HL-60 (cell line): Measurements from ENCODE around the gene GPHA2.

Experiments
- DNase-seq, 2 experiments: peaks; one replicate each; pipeline ENCODE4 v3.0.0-alpha.2; 2010 to 2020; ENCODE audit warnings: low read depth in 1 of 2, low spot score in 1 of 2
- H3K27ac ChIP-seq: fragments of 250-450 bp; sonication (Bioruptor Pico); replicated peaks from 2 replicates; pipeline ENCODE4 v1.5.1; 2020; ENCODE audit warnings: mild to moderate bottlenecking, moderate library complexity
- H3K27me3 ChIP-seq: fragments of 250-450 bp; sonication (Bioruptor Pico); 2 replicates; pipeline ENCODE4 v1.5.1; 2021; ENCODE audit warnings: mild to moderate bottlenecking, moderate library complexity; ENCODE audit not compliant: insufficient read depth, poor library complexity, severe bottlenecking
- H3K4me3 ChIP-seq: replicated peaks from 2 replicates; pipeline ENCODE4 v1.5.1; 2011; ENCODE audit warnings: mild to moderate bottlenecking, control low read depth, low read length; ENCODE audit not compliant: insufficient read depth
- GABPA ChIP-seq: IDR thresholded peaks from 2 replicates; pipeline ENCODE4 v1.6.1; 2012; ENCODE audit warnings: low read depth
- POLR2AphosphoS5 ChIP-seq: IDR thresholded peaks from 2 replicates; pipeline ENCODE4 v1.6.1; 2012; ENCODE audit warnings: low read depth
- SPI1 ChIP-seq: IDR thresholded peaks from 2 replicates; pipeline ENCODE4 v1.6.1; 2012; ENCODE audit warnings: low read depth, mild to moderate bottlenecking, borderline replicate concordance
- TF ChIP-seq, protein P1 (sequence below): IDR thresholded peaks from 2 replicates; pipeline ENCODE4 v1.6.1; 2012; ENCODE audit warnings: low read depth; ENCODE audit not compliant: insufficient replicate concordance
- TF ChIP-seq, protein P2 (sequence below): IDR thresholded peaks from one replicate; pipeline ENCODE4 v1.5.1; 2011; ENCODE audit warnings: low read length, control low read depth, inconsistent platforms; ENCODE audit not compliant: insufficient read depth

The GPHA2 gene

GRCh38 chr11:64898541-64898940, 37.2 kb downstream of the GPHA2 start:
- no peak for DNase-seq
- TF ChIP-seq, protein P1, sequence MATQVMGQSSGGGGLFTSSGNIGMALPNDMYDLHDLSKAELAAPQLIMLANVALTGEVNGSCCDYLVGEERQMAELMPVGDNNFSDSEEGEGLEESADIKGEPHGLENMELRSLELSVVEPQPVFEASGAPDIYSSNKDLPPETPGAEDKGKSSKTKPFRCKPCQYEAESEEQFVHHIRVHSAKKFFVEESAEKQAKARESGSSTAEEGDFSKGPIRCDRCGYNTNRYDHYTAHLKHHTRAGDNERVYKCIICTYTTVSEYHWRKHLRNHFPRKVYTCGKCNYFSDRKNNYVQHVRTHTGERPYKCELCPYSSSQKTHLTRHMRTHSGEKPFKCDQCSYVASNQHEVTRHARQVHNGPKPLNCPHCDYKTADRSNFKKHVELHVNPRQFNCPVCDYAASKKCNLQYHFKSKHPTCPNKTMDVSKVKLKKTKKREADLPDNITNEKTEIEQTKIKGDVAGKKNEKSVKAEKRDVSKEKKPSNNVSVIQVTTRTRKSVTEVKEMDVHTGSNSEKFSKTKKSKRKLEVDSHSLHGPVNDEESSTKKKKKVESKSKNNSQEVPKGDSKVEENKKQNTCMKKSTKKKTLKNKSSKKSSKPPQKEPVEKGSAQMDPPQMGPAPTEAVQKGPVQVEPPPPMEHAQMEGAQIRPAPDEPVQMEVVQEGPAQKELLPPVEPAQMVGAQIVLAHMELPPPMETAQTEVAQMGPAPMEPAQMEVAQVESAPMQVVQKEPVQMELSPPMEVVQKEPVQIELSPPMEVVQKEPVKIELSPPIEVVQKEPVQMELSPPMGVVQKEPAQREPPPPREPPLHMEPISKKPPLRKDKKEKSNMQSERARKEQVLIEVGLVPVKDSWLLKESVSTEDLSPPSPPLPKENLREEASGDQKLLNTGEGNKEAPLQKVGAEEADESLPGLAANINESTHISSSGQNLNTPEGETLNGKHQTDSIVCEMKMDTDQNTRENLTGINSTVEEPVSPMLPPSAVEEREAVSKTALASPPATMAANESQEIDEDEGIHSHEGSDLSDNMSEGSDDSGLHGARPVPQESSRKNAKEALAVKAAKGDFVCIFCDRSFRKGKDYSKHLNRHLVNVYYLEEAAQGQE, result no peak
- TF ChIP-seq, protein P2, sequence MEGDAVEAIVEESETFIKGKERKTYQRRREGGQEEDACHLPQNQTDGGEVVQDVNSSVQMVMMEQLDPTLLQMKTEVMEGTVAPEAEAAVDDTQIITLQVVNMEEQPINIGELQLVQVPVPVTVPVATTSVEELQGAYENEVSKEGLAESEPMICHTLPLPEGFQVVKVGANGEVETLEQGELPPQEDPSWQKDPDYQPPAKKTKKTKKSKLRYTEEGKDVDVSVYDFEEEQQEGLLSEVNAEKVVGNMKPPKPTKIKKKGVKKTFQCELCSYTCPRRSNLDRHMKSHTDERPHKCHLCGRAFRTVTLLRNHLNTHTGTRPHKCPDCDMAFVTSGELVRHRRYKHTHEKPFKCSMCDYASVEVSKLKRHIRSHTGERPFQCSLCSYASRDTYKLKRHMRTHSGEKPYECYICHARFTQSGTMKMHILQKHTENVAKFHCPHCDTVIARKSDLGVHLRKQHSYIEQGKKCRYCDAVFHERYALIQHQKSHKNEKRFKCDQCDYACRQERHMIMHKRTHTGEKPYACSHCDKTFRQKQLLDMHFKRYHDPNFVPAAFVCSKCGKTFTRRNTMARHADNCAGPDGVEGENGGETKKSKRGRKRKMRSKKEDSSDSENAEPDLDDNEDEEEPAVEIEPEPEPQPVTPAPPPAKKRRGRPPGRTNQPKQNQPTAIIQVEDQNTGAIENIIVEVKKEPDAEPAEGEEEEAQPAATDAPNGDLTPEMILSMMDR, result no peak
- TF ChIP-seq SPI1 (no peak), GABPA (no peak), POLR2AphosphoS5 (no peak)
- no peak overlapping the region for H3K27ac ChIP-seq
- no peaks in the 10 kb centered on the region for H3K27me3 ChIP-seq
- no peak overlapping the region for H3K4me3 ChIP-seq

GRCh38 chr11:64898076-64898445, 37.6 kb downstream of the GPHA2 start:
- no peak for DNase-seq
- Histone ChIP-seq H3K27me3 (no peaks in the 10 kb centered on the region), H3K27ac (no peak overlapping the region), H3K4me3 (no peak overlapping the region)
- TF ChIP-seq GABPA (no peak), POLR2AphosphoS5 (no peak), SPI1 (no peak)
- TF ChIP-seq, protein P2, result no peak
- TF ChIP-seq, protein P1, result no peak

DNA sequence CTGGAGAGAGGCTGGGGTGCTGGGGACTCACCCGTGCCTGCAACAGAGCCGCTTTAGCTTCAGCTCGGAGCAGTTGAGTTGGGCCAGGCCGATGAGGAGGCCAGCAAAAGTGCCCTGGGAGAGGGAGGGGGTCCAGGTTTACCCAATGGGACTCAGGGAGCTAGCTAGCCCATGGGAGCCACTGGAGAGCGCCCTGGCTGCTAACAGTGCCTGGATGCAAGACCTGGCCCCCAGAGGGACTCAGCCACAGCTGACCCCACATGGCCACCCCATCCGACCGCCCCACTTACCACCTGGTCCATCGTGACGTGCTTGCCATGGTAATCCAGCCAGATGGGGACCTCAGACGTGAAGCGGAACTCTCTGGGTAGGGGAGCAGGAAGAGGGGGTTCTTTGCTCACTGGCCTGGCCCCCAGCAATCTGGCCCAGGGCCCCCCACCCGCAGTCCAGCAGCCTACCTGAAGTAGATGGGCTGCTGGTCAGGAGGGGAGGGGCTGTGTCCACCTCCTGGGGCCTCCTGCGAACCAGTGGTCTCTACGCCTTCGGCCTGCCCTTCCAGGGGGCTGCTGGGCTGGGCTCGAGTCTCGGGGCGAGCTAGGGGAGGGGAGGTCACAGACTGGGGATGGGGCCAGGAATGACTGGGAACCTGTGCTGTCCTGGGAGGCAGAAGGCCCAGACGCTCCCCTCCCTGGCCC, 38.2 kb downstream of the GPHA2 start:
- Histone ChIP-seq H3K4me3 (no peak overlapping the region), H3K27me3 (no peaks in the 10 kb centered on the region), H3K27ac (no peak overlapping the region)
- TF ChIP-seq, protein P2, result no peak
- no peak for TF ChIP-seq POLR2AphosphoS5
- no peak for TF ChIP-seq GABPA
- TF ChIP-seq SPI1, result no peak
- TF ChIP-seq, protein P1, result no peak
- DNase-seq, result no peak
